Spleen (tissue), 11 donors: ENCODE data around the gene EIF3I. TPM values are rescaled to one million over a fixed set of nuclear protein-coding genes. Genes with fewer than 3 reads are reported as not detected.
A peak's percentile ranks its signal among the peaks of the same experiment; 100 is the strongest.

Experiments
- DNase-seq: peaks from one replicate; pipeline ENCODE4 v3.0.0-alpha.2; 2020
- H3K27ac ChIP-seq, 8 donors: fragments of 200-600 bp; sonication (generic) in 7 of 8; 1 replicate in 4 of 8; 2 replicates in 4 of 8; pipeline versions ENCODE4 v1.5.0 to v1.8.0; 2016 to 2021; ENCODE audit warnings: inconsistent platforms in 4 of 8, mild to moderate bottlenecking in 4 of 8, moderate library complexity in 1 of 8
- H3K27me3 ChIP-seq, 7 donors: fragments of 200-600 bp; sonication (generic) in 6 of 7; replicated peaks in 1 of 7; 1 replicate in 4 of 7; 2 replicates in 3 of 7; pipeline versions ENCODE4 v1.5.0 to v1.8.0; 2016 to 2021; ENCODE audit warnings: inconsistent platforms in 3 of 7, mild to moderate bottlenecking in 1 of 7
- H3K36me3 ChIP-seq, 6 donors: fragments of 200-600 bp; sonication (generic) in 5 of 6; 1 replicate in 4 of 6; 2 replicates in 2 of 6; pipeline versions ENCODE4 v1.5.0 to v1.8.0; 2016 to 2021; ENCODE audit warnings: inconsistent platforms in 2 of 6
- H3K4me1 ChIP-seq, 6 donors: fragments of 200-600 bp; sonication (generic) in 5 of 6; 1 replicate in 3 of 6; 2 replicates in 3 of 6; pipeline versions ENCODE4 v1.5.0 to v1.8.0; 2016 to 2021; ENCODE audit warnings: inconsistent platforms in 3 of 6
- H3K4me3 ChIP-seq, 8 donors: fragments of 200-600 bp; sonication (generic) in 7 of 8; 1 replicate in 4 of 8; 2 replicates in 4 of 8; pipeline versions ENCODE4 v1.5.0 to v1.8.0; 2016 to 2021; ENCODE audit warnings: inconsistent platforms in 4 of 8, mild to moderate bottlenecking in 4 of 8, moderate library complexity in 2 of 8
- H3K9me3 ChIP-seq, 8 donors: fragments of 200-600 bp; sonication (generic) in 7 of 8; 1 replicate in 4 of 8; 2 replicates in 4 of 8; pipeline versions ENCODE4 v1.5.0 to v1.8.0; 2016 to 2021; ENCODE audit warnings: inconsistent platforms in 4 of 8
- POLR2A ChIP-seq, 3 donors: fragments of 450-650 bp; IDR thresholded peaks; one replicate each; pipeline ENCODE4 v1.5.1; 2017; ENCODE audit warnings: antibody characterized with exemption in 3 of 3, mild to moderate bottlenecking in 1 of 3
- POLR2AphosphoS5 ChIP-seq, 3 donors: sonication (generic); formaldehyde crosslinking; IDR thresholded peaks; one replicate each; pipeline ENCODE4 v1.5.1; 2017; ENCODE audit warnings: antibody characterized with exemption in 3 of 3
- WGBS, 5 donors: extraction: QIAGEN DNeasy Blood & Tissue Kit in 3 of 5; methylation state at CpG; one replicate each; pipeline versions ENCODE4 v1.1.5 to v1.1.7; 2013 to 2018; 5-methylcytosine and 5-hydroxymethylcytosine counted together
- intact Hi-C: fragments of 100-400 bp; cut with DNase I; formaldehyde crosslinking; loops from one replicate; pipeline ENCODE4 v1.15.0; 2023; ENCODE audit warnings: low total_unique reads
- polyA plus RNA-seq, 3 donors: library from polyadenylated mRNA; stranded (reverse); fragments of 200-250 nt; gene quantifications; one replicate each; pipeline ENCODE4 v1.2.1, GENCODE V29; 2013
- total RNA-seq, 7 donors: library from RNA; depleted of rRNA in 3 of 7; stranded (reverse); fragments of >200 nt in 3 of 7; fragmentation: NEBNext Ultra II Directional in 4 of 7; extraction: Animal tissue kit (Norgen Biotek cat#: 25700) in 4 of 7; gene quantifications; one replicate each; pipeline versions ENCODE4 v1.1.0 to v1.2.1, GENCODE V29; 2016 to 2021
- TF ChIP-seq, protein P1 (sequence below), 11 experiments: fragments of 200-600 bp in 7 of 11; fragments of 450-650 bp in 4 of 11; sonication (generic) in 4 of 11; IDR thresholded peaks in 8 of 11; conservative IDR thresholded peaks in 3 of 11; 1 replicate in 7 of 11; 2 replicates in 4 of 11; pipeline versions ENCODE4 v1.4.0 to v1.8.0; 2016 to 2021; ENCODE audit warnings: antibody characterized with exemption in 11 of 11, inconsistent platforms in 4 of 11, mild to moderate bottlenecking in 1 of 11
- donor health status: healthy with polysubstance abuse.
- donor health status: DM: no; HTN: no; CAD: no; lungs with moderate emphysema.
- donor health status: DM: no; HTN: no; CAD: no.
- donor health status: Bipolar disorder and iron deficiency.
- donor health status: healthy.
- donor health status: DM: no; HTN: no; CAD: no.
- donor health status: DM: yes; HTN: yes; CAD: no.

Gene EIF3I
- total and polyA plus RNA-seq, 10 donors, result 94.5 to 182 (median 114) TPM

DNA sequence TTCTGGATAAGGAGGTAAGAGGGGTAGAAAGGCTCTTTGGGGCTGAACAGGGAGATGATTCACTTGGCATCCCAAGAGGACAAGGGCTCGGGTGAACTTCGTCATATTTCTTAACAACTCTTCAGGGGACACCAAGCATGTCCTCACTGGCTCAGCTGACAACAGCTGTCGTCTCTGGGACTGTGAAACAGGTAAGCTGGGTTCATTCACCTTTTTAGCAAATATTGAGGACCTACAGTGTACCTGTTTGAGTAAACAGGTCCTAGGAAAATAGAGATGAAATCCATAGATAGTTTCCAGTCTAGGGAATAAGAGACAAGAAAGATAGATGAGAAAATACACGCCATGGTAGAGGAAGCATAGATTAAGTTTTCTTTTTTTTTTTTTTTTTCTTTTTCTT, 2.1 kb downstream of the EIF3I start:
- Histone ChIP-seq H3K27ac (no peak overlapping the region), H3K36me3 (peaks cover 0 to 69% (median 50%) of the 10 kb centered on the region in 6 donors), H3K9me3 (no peaks in the 10 kb centered on the region), H3K27me3 (no peaks in the 10 kb centered on the region), H3K4me3 (peak overlapping the region in 1 of 8 donors; percentile 88), H3K4me1 (peaks cover 21 to 60% (median 39%) of the 10 kb centered on the region in 6 donors)
- no peak for DNase-seq
- no peak for TF ChIP-seq POLR2A (IDR thresholded peaks at IDR 0.05)
- intact Hi-C loops, result no loop called here
- 90 to 98% (median 94%) methylated on average over 4 of the region's 4 CpGs for WGBS, 5 donors

DNA sequence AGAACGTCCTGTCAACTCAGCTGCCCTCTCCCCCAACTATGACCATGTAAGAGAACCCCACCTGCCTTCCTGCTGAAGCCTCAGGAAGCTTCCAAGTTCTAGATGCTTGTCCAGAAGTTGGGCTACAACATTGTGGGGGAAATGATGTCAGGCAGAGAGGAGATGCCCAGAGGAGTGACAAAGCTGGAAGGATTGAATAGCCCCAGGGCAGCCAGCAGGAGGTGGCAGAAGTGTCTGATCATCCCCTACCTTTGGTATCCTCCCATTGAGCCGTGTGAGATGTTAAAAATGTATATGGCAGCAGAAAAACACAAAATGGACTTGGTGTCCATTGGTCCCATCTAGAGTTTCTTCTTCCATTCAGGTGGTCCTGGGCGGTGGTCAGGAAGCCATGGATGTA, 6.6 kb downstream of the EIF3I start:
- intact Hi-C loops, result no loop called here
- Histone ChIP-seq H3K27me3 (no peaks in the 10 kb centered on the region), H3K4me3 (no peak overlapping the region), H3K4me1 (peaks cover under 1 to 27% (median 10%) of the 10 kb centered on the region in 6 donors), H3K36me3 (peaks cover 3 to 98% (median 84%) of the 10 kb centered on the region in 6 donors), H3K27ac (no peak overlapping the region), H3K9me3 (no peaks in the 10 kb centered on the region)
- DNase-seq, result no peak
- 84 to 93% (median 87%) methylated on average over 3 of the region's 3 CpGs for WGBS, 5 donors
- TF ChIP-seq POLR2A (IDR thresholded peaks at IDR 0.05), result no peak
- TF ChIP-seq POLR2AphosphoS5 (IDR thresholded peaks at IDR 0.05), result no peak
- TF ChIP-seq, protein P1, sequence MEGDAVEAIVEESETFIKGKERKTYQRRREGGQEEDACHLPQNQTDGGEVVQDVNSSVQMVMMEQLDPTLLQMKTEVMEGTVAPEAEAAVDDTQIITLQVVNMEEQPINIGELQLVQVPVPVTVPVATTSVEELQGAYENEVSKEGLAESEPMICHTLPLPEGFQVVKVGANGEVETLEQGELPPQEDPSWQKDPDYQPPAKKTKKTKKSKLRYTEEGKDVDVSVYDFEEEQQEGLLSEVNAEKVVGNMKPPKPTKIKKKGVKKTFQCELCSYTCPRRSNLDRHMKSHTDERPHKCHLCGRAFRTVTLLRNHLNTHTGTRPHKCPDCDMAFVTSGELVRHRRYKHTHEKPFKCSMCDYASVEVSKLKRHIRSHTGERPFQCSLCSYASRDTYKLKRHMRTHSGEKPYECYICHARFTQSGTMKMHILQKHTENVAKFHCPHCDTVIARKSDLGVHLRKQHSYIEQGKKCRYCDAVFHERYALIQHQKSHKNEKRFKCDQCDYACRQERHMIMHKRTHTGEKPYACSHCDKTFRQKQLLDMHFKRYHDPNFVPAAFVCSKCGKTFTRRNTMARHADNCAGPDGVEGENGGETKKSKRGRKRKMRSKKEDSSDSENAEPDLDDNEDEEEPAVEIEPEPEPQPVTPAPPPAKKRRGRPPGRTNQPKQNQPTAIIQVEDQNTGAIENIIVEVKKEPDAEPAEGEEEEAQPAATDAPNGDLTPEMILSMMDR (IDR thresholded peaks at IDR 0.05 in 8 of 11, conservative IDR thresholded peaks at IDR 0.05 in 3 of 11), result no peak

DNA sequence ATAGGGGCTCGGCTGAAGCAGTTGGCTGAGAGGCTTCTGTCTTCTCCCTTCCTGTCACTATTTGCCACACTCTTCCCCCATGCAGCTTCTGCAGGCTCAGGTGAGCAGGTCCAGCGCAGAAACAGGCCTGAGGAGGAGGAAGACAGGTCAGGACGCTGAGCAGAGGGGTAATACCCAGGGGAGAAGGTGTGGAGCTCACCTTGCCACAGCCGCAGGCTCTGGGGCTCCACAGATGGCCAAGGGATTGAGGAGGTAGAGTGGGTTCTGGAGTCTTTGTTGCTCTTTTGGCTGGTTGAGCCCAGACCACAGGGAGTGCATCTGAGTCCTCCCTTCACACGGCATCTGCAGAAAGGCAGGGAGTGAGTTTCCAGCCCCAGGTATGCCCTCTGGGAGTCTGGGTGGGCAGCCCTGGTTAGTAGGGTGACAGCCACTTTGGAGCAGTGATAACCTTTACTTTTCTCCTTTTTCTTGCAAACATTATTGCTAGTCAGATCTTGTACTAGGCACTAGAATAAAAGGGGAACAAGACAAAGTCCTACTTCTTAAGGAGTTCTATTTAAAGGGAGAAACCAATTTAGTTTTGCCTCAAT, 9.7 kb downstream of the EIF3I start:
- peaks cover 0 to 5% (median 0%) of the 10 kb centered on the region in 6 donors for H3K4me1 ChIP-seq
- 85 to 95% (median 89%) methylated on average over 5 of the region's 5 CpGs for WGBS, 5 donors
- H3K36me3 ChIP-seq, result peaks cover 3 to 78% (median 57%) of the 10 kb centered on the region in 6 donors
- TF ChIP-seq POLR2A (IDR thresholded peaks at IDR 0.05) (no peak), POLR2AphosphoS5 (IDR thresholded peaks at IDR 0.05) (peak; percentile 25 to 35 (median 26))
- no peak for DNase-seq
- H3K4me3 ChIP-seq, result no peak overlapping the region
- no peaks in the 10 kb centered on the region for H3K27me3 ChIP-seq
- H3K9me3 ChIP-seq, result no peaks in the 10 kb centered on the region
- peak overlapping the region in 1 of 8 donors; percentile 7 for H3K27ac ChIP-seq
- intact Hi-C loops, result no loop called here

DNA sequence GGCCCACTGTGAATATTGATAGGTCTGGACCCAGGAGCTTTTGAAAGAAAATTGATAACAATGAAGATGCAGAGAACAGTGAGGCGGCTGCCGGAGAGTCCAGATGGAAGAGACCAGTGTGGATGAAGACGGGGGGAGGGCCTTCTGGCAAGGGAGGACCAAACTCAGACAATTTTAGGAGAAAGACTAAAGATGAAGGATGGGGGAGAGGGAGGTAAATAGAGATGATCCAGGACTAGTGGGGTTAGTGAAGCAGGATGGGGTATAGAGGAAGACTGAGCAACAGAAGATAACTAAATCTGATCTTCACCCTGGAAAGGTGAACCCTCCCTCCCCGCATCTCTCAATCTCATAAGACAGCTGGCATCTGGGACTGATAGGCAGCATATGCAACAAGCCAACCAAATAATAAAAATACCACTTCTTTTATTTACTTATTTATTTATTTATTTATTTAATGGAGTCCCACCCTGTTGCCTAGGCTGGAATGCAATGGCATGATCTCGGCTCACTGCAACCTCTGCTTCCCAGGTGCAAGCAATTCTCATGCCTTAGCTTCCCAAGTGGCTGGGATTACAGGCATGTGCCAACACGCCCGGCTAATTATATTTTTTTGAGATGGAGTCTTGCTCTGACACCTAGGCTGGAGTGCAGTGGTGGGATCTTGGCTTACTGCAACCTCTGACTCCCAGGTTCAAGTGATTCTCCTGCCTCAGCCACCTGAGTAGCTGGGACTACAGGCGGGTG, 10.5 kb downstream of the EIF3I start:
- H3K36me3 ChIP-seq, result peaks cover 3 to 70% (median 49%) of the 10 kb centered on the region in 6 donors
- 92 to 97% (median 96%) methylated on average over 8 of the region's 8 CpGs for WGBS, 5 donors

More for the DNA sequence above, 10.5 kb downstream of the EIF3I start:
- no peak for DNase-seq
- Histone ChIP-seq H3K27ac (no peak overlapping the region), H3K27me3 (no peaks in the 10 kb centered on the region), H3K4me1 (peaks cover 0 to 5% (median 0%) of the 10 kb centered on the region in 6 donors), H3K4me3 (no peak overlapping the region), H3K9me3 (no peaks in the 10 kb centered on the region)
- intact Hi-C loops, result no loop called here
- TF ChIP-seq, protein P1 (IDR thresholded peaks at IDR 0.05 in 8 of 11, conservative IDR thresholded peaks at IDR 0.05 in 3 of 11), result no peak
- TF ChIP-seq POLR2A (IDR thresholded peaks at IDR 0.05) (no peak), POLR2AphosphoS5 (IDR thresholded peaks at IDR 0.05) (no peak)
